ENCODE data around the gene ATG3. TPM values are rescaled to one million over a fixed set of nuclear protein-coding genes. Genes with fewer than 3 reads are reported as not detected.
"Not testable (repeated sequence)": the region's sequence is repeated elsewhere in the genome, so short reads cannot be mapped to it uniquely, and the experiment has no call there.

Gene ATG3
- total and polyA plus RNA-seq, 10 donors, result 35.8 to 98.1 (median 74.8) TPM

DNA sequence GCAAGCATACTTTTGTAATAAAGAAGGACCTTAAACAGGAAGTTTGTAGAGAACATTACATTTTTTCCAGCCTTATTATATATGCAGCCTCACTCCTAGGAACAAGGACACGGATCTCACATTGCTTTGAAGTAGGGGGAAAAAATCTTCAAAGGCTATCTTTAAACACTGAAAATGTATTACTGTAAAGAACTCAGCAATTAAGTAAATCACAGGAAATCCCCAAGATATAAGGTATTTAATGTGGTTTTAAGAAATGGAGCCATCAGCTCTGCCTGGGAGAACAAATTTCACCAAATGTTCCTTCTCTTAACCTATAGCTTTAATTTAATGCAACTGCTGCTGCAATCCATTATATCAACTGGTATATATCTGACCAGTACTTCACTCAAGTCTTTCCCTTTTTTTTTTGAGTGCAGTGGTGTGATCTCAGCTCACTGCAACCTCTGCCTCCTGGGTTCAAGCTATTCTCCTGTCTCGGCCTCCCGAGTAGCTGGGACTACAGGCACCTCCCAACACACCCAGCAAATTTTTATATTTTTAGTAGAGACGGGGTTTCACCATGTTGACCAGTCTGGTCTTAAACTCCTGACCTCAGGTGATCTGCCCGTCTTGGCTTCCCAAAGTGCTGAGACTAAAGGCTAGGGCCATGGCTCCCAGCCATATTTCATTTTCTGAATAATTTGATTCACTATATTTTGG is 65.2 kb downstream of the ATG3 start:
- Histone ChIP-seq H3K36me3 (peaks cover 0 to 6% (median 0%) of the 10 kb centered on the region in 6 donors), H3K27ac (peak overlapping the region in 5 of 8 donors; percentile 36 to 90 (median 79)), H3K4me1 (peaks cover 4 to 68% (median 25%) of the 10 kb centered on the region in 6 donors), H3K9me3 (peaks cover 0 to 6% (median 0%) of the 10 kb centered on the region in 8 donors), H3K4me3 (peak overlapping the region; percentile 33 to 73 (median 44)), H3K27me3 (replicated peaks in 1 of 7) (no peaks in the 10 kb centered on the region)
- DNase-seq, result no peak
- TF ChIP-seq POLR2A (IDR thresholded peaks at IDR 0.05) (no peak), POLR2AphosphoS5 (IDR thresholded peaks at IDR 0.05) (no peak)
- TF ChIP-seq, protein P1, sequence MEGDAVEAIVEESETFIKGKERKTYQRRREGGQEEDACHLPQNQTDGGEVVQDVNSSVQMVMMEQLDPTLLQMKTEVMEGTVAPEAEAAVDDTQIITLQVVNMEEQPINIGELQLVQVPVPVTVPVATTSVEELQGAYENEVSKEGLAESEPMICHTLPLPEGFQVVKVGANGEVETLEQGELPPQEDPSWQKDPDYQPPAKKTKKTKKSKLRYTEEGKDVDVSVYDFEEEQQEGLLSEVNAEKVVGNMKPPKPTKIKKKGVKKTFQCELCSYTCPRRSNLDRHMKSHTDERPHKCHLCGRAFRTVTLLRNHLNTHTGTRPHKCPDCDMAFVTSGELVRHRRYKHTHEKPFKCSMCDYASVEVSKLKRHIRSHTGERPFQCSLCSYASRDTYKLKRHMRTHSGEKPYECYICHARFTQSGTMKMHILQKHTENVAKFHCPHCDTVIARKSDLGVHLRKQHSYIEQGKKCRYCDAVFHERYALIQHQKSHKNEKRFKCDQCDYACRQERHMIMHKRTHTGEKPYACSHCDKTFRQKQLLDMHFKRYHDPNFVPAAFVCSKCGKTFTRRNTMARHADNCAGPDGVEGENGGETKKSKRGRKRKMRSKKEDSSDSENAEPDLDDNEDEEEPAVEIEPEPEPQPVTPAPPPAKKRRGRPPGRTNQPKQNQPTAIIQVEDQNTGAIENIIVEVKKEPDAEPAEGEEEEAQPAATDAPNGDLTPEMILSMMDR (IDR thresholded peaks at IDR 0.05 in 8 of 11, conservative IDR thresholded peaks at IDR 0.05 in 3 of 11), result no peak
- WGBS, 5 donors, result 56 to 76% (median 66%) methylated on average over 5 of the region's 5 CpGs
- intact Hi-C loops (cut with DNase I; ENCODE audit: low total_unique reads), result no loop called here

DNA sequence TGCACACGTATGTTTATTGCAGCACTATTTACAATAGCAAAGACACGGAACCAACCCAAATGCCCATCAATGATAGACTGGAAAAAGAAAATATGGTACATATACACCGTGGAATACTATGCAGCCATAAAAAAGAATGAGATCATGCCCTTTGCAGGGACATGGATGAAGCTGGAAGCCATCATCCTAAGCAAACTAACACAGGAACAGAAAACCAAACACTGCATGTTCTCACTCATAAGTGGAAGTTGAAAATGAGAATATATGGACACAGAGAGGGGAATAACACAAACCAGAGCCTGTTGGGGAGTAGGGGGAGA is 67.4 kb downstream of the ATG3 start:
- H3K27ac ChIP-seq, result peak overlapping the region in 2 of 8 donors; percentile 85 to 90
- intact Hi-C loops (cut with DNase I; ENCODE audit: low total_unique reads); DNase-seq; H3K27me3 ChIP-seq (replicated peaks in 1 of 7); H3K9me3 ChIP-seq; H3K36me3 ChIP-seq: not testable (repeated sequence)
- H3K4me1 ChIP-seq, result peaks cover 7 to 74% (median 26%) of the 10 kb centered on the region in 6 donors
- H3K4me3 ChIP-seq, result peak overlapping the region in 2 of 8 donors; percentile 47 to 73
- 88 to 98% (median 96%) methylated on average over 3 of the region's 3 CpGs for WGBS, 5 donors

DNA sequence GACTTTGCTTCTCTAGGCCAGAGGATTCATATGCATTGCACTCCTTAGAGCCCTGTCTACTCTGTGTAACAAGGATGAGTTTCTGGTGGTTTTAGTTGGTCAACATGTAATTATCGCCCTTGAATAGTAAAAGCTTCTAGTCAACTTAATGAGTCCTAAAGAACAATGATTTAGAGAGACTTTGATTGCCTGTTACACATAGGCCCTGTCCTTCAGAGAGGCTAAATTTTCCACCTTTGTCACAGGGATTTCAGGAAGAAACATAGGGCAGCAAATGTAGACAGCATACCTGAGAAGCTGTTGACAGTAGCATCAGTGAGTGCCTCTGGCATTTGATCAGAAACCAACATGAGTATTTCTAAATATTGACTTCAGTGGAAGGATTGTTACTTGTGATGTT is 69.6 kb downstream of the ATG3 start:
- no peak for DNase-seq
- Histone ChIP-seq H3K27me3 (replicated peaks in 1 of 7) (no peaks in the 10 kb centered on the region), H3K27ac (peak overlapping the region in 2 of 8 donors; percentile 85 to 90), H3K9me3 (peaks cover 0 to 6% (median 0%) of the 10 kb centered on the region in 8 donors), H3K4me1 (peaks cover 7 to 92% (median 26%) of the 10 kb centered on the region in 6 donors), H3K4me3 (peak overlapping the region in 1 of 8 donors; percentile 35), H3K36me3 (peaks cover 0 to 16% (median 0%) of the 10 kb centered on the region in 6 donors)
- intact Hi-C loops (cut with DNase I; ENCODE audit: low total_unique reads), result no loop called here
- WGBS, 5 donors, result 90 to 97% (median 94%) methylated on average over 1 of the region's 1 CpG
- TF ChIP-seq, protein P1 (IDR thresholded peaks at IDR 0.05 in 8 of 11, conservative IDR thresholded peaks at IDR 0.05 in 3 of 11), result no peak
- TF ChIP-seq POLR2A (IDR thresholded peaks at IDR 0.05), result no peak
- no peak for TF ChIP-seq POLR2AphosphoS5 (IDR thresholded peaks at IDR 0.05)

DNA sequence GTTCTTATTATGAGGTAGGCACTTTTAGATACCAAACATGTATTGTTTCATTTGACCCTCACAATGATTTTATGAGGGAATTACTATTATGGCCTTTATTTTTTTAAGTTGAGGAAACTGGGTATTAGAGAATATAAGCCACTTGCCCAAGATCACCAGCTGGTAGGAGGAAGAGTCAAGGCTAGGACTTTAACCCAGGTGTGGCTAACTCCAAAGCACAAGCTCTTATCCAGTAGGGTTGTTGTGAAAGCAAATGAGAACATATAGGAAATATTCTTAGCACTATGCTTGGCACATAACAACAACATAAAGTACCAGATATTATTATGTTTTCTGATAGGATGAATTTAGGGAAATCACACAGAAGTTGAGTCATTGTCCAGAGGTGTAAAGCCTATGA is 70.4 kb downstream of the ATG3 start:
- H3K27ac ChIP-seq, result peak overlapping the region in 2 of 8 donors; percentile 22 to 90
- peaks cover 0 to 6% (median 0%) of the 10 kb centered on the region in 8 donors for H3K9me3 ChIP-seq
- TF ChIP-seq POLR2A (IDR thresholded peaks at IDR 0.05) (no peak), POLR2AphosphoS5 (IDR thresholded peaks at IDR 0.05) (no peak)
- TF ChIP-seq, protein P1 (IDR thresholded peaks at IDR 0.05 in 8 of 11, conservative IDR thresholded peaks at IDR 0.05 in 3 of 11), result no peak
- H3K4me1 ChIP-seq, result peaks cover 7 to 91% (median 25%) of the 10 kb centered on the region in 6 donors
- H3K4me3 ChIP-seq, result peak overlapping the region in 2 of 8 donors; percentile 11 to 14
- intact Hi-C loops (cut with DNase I; ENCODE audit: low total_unique reads), result no loop called here
- H3K27me3 ChIP-seq (replicated peaks in 1 of 7), result no peaks in the 10 kb centered on the region
- DNase-seq, result no peak
- H3K36me3 ChIP-seq, result peaks cover 0 to 21% (median 0%) of the 10 kb centered on the region in 6 donors
